Measurements from ENCODE around the gene CTBP2.

CTBP2 gene

DNA sequence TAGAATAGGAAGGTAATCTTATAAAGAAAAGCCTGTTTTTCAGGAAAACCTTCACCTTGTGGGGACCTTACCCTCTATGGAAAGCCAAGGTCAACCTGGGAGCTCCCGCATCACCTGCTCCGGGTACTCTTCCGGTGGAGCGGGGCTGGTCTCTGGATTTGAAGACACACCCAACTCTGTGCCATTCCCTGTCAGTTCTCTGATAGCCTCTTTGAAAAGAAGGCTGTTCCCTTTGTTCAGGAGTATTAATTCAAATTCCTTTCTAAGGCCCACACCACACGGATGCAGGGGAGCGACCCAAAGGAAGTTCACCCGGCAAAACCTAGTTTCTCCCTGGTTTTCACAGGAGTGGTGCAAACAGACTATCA, 10.7 kb downstream of the CTBP2 start:
- H3K4me3 ChIP-seq (ENCODE audit: low read depth, low read length), result no peak overlapping the region
- DNase-seq (ENCODE audit: low read depth), result no peak
- TF ChIP-seq, protein P1, sequence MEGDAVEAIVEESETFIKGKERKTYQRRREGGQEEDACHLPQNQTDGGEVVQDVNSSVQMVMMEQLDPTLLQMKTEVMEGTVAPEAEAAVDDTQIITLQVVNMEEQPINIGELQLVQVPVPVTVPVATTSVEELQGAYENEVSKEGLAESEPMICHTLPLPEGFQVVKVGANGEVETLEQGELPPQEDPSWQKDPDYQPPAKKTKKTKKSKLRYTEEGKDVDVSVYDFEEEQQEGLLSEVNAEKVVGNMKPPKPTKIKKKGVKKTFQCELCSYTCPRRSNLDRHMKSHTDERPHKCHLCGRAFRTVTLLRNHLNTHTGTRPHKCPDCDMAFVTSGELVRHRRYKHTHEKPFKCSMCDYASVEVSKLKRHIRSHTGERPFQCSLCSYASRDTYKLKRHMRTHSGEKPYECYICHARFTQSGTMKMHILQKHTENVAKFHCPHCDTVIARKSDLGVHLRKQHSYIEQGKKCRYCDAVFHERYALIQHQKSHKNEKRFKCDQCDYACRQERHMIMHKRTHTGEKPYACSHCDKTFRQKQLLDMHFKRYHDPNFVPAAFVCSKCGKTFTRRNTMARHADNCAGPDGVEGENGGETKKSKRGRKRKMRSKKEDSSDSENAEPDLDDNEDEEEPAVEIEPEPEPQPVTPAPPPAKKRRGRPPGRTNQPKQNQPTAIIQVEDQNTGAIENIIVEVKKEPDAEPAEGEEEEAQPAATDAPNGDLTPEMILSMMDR (IDR thresholded peaks at IDR 0.05; ENCODE audit: insufficient read depth, low read depth, low read length, missing control alignments), result no peak

DNA sequence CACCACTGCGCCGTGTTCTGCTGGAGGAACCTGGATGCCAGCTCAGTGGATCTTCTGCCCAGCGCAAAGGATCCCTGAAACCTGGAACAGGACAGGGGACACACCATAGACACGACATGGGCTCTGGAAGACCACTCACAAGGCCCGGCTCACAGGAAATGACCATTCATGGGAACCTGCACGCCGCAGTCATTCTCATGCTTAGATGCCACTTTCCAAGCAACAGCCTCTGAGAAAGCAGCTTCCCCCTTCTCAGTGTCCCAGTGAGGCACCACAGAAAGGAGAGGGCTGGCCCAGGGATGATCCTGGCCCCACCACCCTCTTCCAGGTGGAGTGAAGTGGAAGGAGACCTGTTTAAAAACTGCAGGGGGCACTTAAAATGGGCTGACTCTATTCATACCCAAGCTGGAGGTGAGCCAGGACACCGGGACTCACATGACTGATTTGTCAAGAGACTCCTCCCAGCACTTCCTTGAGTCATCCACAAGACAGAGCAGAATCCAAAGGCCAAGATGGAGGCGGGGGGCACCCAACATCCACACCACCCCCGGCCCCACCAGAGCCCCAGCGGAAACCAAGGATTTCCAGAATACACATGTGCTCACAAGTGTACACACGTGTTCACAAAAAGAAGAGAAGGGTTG, 11.2 kb downstream of the CTBP2 start:
- TF ChIP-seq, protein P1 (IDR thresholded peaks at IDR 0.05; ENCODE audit: insufficient read depth, low read depth, low read length, missing control alignments), result no peak
- H3K4me3 ChIP-seq (ENCODE audit: low read depth, low read length), result no peak overlapping the region
- no peak for DNase-seq (ENCODE audit: low read depth)

DNA sequence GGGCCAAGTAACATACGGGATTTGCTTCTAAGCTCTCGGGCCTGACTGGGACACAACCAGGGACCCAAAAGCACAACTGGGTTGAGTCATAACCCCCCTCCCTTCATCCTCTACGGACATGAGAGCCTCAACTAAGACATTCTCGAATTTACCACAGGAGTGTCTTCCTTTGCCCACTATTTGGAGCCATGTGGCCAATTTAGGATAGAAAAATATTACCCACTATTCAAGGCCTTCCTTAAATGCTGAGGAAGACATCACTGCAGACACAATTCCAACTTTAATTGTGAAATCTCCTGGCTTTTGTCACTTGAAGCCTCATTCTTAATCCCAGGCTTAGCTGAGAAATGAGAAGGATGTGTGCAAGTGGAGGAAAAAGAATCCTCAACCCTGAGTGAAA, 11.8 kb downstream of the CTBP2 start:
- TF ChIP-seq, protein P1 (IDR thresholded peaks at IDR 0.05; ENCODE audit: insufficient read depth, low read depth, low read length, missing control alignments), result no peak
- H3K4me3 ChIP-seq (ENCODE audit: low read depth, low read length), result no peak overlapping the region
- DNase-seq (ENCODE audit: low read depth), result no peak

DNA sequence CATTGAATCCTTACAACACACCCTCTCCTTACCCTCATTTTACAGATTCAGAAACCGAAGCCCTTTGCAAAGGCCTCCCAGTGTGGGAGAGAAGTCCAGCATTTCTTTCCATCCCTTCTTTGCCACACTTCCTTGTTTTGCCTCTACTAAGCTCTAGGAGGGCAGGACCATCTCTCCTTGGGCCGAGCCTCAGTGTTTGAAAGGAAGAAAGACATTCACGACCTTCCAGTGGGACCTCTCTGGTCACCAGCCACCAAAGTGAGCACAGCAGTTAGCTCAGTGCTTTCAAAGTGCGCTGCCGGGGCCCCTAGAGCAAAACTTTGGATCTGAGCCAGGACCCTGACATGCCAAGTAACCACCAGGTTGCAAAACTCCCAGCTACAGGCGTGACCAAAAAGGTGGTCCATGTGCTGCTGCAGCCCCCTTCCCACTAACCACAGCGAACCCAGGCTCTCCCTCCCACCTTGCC, 12.4 kb downstream of the CTBP2 start:
- no peak for DNase-seq (ENCODE audit: low read depth)
- TF ChIP-seq, protein P1 (IDR thresholded peaks at IDR 0.05; ENCODE audit: insufficient read depth, low read depth, low read length, missing control alignments), result no peak

DNA sequence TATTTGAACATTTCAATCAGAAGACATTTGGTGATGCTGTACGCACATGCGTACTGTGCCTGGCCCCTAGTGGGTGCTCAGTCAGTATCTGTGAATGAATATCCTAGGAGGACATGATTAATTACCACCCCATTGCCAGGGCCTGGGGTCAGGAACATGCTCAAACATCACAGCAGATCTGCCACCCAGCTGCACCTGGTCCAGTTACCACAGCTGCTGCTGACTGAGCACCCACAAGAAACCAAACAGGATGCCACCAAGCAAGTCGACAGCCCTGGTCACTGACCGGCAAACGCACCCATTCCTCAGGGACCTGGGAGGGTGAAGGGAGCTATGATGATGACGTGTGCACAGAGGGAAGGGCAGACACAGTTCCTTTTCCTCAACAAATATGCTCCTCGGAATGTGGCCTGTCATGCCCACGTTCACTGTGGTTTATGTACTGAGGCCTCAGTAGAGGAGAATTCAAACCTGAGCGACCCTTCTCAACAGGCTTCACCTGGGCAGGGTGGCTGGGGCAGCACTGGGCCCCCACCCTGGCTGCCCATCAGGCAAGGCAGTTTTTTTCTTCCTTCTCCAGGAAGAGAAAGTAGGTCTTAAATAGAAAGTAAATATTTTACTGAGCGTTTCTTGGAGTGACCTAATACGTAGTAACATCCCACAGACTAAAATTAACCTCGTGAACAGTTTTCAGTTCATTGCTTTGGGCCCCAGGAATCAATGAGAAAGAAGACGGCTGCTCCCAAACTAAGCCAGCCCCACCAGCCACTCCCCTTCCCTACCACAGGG, 13.4 kb downstream of the CTBP2 start:
- no peak overlapping the region for H3K4me3 ChIP-seq (ENCODE audit: low read depth, low read length)
- TF ChIP-seq, protein P1 (IDR thresholded peaks at IDR 0.05; ENCODE audit: insufficient read depth, low read depth, low read length, missing control alignments), result no peak
- no peak for DNase-seq (ENCODE audit: low read depth)

More for the DNA sequence above, 12.4 kb downstream of the CTBP2 start:
- H3K4me3 ChIP-seq (ENCODE audit: low read depth, low read length), result no peak overlapping the region

DNA sequence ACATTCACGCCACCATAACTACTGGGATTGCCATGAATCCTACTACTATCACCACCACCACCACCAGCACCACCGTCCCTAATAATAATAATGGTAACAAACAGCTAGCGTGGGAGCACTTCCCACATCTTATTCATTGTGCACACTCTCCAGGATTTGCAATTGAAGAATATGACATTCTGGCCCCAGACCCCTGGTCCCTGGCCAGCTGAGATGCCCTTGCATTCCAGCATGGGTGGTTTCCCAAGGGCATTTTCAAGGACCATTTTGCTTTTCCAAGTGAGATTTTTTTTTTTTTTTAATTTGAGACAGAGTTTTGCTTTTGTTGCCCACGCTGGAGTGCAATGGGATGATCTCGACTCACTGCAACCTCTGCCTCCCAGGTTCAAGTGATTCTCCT, 14.7 kb downstream of the CTBP2 start:
- DNase-seq (ENCODE audit: low read depth), result no peak

More for the DNA sequence above, 14.7 kb downstream of the CTBP2 start:
- no peak overlapping the region for H3K4me3 ChIP-seq (ENCODE audit: low read depth, low read length)
- TF ChIP-seq, protein P1 (IDR thresholded peaks at IDR 0.05; ENCODE audit: insufficient read depth, low read depth, low read length, missing control alignments), result no peak

Data from GM12865 (cell line).